GM19238 (cell line): Measurements from ENCODE around the gene CMIP.

Experiments used
- DNase-seq: peaks from one replicate; pipeline ENCODE4 v3.0.0; 2011; ENCODE audit warnings: low spot score; ENCODE audit not compliant: insufficient read length

The CMIP gene

GRCh38 chr16:81601008-81601428 is 156.4 kb downstream of the CMIP start:
- DNase-seq, result no peak

- DNase-seq, result no peak
These were observed 157.1 kb downstream of the CMIP start for GRCh38 chr16:81601601-81602255.

- no peak for DNase-seq
These were observed 157.7 kb downstream of the CMIP start for GRCh38 chr16:81602256-81602776.

- no peak for DNase-seq
These were observed 158.2 kb downstream of the CMIP start for GRCh38 chr16:81602792-81603191.

- DNase-seq, result no peak
These were observed 160.4 kb downstream of the CMIP start for GRCh38 chr16:81604960-81605383.

- no peak for DNase-seq
These were observed 161.4 kb downstream of the CMIP start for GRCh38 chr16:81606039-81606438.

GRCh38 chr16:81607006-81607405 is 162.4 kb downstream of the CMIP start:
- no peak for DNase-seq

- no peak for DNase-seq
These were observed 163.4 kb downstream of the CMIP start for GRCh38 chr16:81607805-81608522.

- DNase-seq, result no peak
These were observed 164.1 kb downstream of the CMIP start for GRCh38 chr16:81608523-81609209.

GRCh38 chr16:81609323-81609892 is 164.8 kb downstream of the CMIP start:
- no peak for DNase-seq

- DNase-seq, result no peak
These were observed 165.7 kb downstream of the CMIP start for GRCh38 chr16:81610144-81610842.

- no peak for DNase-seq
These were observed 166.3 kb downstream of the CMIP start for GRCh38 chr16:81610936-81611335.

GRCh38 chr16:81611721-81612120 is 167.1 kb downstream of the CMIP start:
- DNase-seq, result no peak

- DNase-seq, result no peak
These were observed 167.9 kb downstream of the CMIP start for GRCh38 chr16:81612351-81613163.

GRCh38 chr16:81614171-81614570 is 169.6 kb downstream of the CMIP start:
- DNase-seq, result no peak

GRCh38 chr16:81614654-81615359 is 170.2 kb downstream of the CMIP start:
- no peak for DNase-seq

- no peak for DNase-seq
These were observed 170.8 kb downstream of the CMIP start for GRCh38 chr16:81615411-81615810.

GRCh38 chr16:81615833-81616232 is 171.2 kb downstream of the CMIP start:
- DNase-seq, result no peak

- peak; percentile 78 for DNase-seq
These were observed 171.9 kb downstream of the CMIP start for GRCh38 chr16:81616321-81617020.
